H9 (cell line): ENCODE results near the gene DENND5B. TPM values are rescaled to one million over a fixed set of nuclear protein-coding genes. Genes with fewer than 3 reads are reported as not detected.

Source experiments
- DNase-seq: peaks from one replicate; pipeline ENCODE4 v3.0.0-alpha.2; 2017
- H2AFZ ChIP-seq: one replicate; pipeline ENCODE4 v1.6.1; 2013; ENCODE audit warnings: mild to moderate bottlenecking, low read length, control low read depth, moderate library complexity
- H2AK5ac ChIP-seq: 2 replicates; pipeline ENCODE4 v1.6.1; 2013; ENCODE audit warnings: low read length, control low read depth, mixed read lengths; ENCODE audit not compliant: insufficient read length
- H2BK120ac ChIP-seq: one replicate; pipeline ENCODE4 v1.6.1; 2013; ENCODE audit warnings: low read depth, mild to moderate bottlenecking, low read length, control low read depth, inconsistent platforms; ENCODE audit not compliant: poor library complexity, severe bottlenecking
- H2BK12ac ChIP-seq: 2 replicates; pipeline ENCODE4 v1.6.1; 2013; ENCODE audit warnings: low read length, control low read depth, mixed read lengths, low read depth; ENCODE audit not compliant: insufficient read length
- H2BK15ac ChIP-seq: 2 replicates; pipeline ENCODE4 v1.6.1; 2013; ENCODE audit warnings: low read depth, low read length, control low read depth
- H2BK20ac ChIP-seq: one replicate; pipeline ENCODE4 v1.6.1; 2013; ENCODE audit warnings: low read depth, mild to moderate bottlenecking, low read length, control low read depth, inconsistent platforms; ENCODE audit not compliant: poor library complexity, severe bottlenecking
- H2BK5ac ChIP-seq: 2 replicates; pipeline ENCODE4 v1.6.1; 2013; ENCODE audit warnings: low read length, control low read depth, mixed read lengths; ENCODE audit not compliant: insufficient read length
- H3K14ac ChIP-seq: 2 replicates; pipeline ENCODE4 v1.6.1; 2013; ENCODE audit warnings: low read length, control low read depth; ENCODE audit not compliant: insufficient read depth
- H3K18ac ChIP-seq: 2 replicates; pipeline ENCODE4 v1.6.1; 2013; ENCODE audit warnings: low read depth, mild to moderate bottlenecking, mixed read lengths, low read length, control low read depth; ENCODE audit not compliant: insufficient read length
- H3K23ac ChIP-seq: 2 replicates; pipeline ENCODE4 v1.6.1; 2013; ENCODE audit warnings: low read length, control low read depth, mixed read lengths, low read depth; ENCODE audit not compliant: insufficient read length
- H3K23me2 ChIP-seq: 2 replicates; pipeline ENCODE4 v1.6.1; 2013; ENCODE audit warnings: low read depth, mild to moderate bottlenecking, mixed read lengths, low read length, control low read depth; ENCODE audit not compliant: insufficient read length, poor library complexity, severe bottlenecking
- H3K27ac ChIP-seq: 2 replicates; pipeline ENCODE4 v1.5.1; 2013; ENCODE audit warnings: low read length, control low read depth, mixed read lengths, low read depth; ENCODE audit not compliant: insufficient read length
- H3K27me3 ChIP-seq: 2 replicates; pipeline ENCODE4 v1.6.1; 2013; ENCODE audit warnings: low read length, control low read depth, inconsistent platforms; ENCODE audit not compliant: insufficient read depth
- H3K4ac ChIP-seq: 2 replicates; pipeline ENCODE4 v1.6.1; 2013; ENCODE audit warnings: low read depth, mild to moderate bottlenecking, control low read depth, inconsistent platforms, low read length, moderate library complexity
- H3K4me1 ChIP-seq: 2 replicates; pipeline ENCODE4 v1.6.1; 2013; ENCODE audit warnings: low read length, control low read depth, inconsistent platforms; ENCODE audit not compliant: insufficient read depth
- H3K4me2 ChIP-seq: 2 replicates; pipeline ENCODE4 v1.6.1; 2013; ENCODE audit warnings: low read length, control low read depth, mixed read lengths; ENCODE audit not compliant: insufficient read length, insufficient read depth
- H3K56ac ChIP-seq: 2 replicates; pipeline ENCODE4 v1.6.1; 2013; ENCODE audit warnings: low read depth, mild to moderate bottlenecking, mixed read lengths, low read length, control low read depth; ENCODE audit not compliant: insufficient read length
- H3K79me1 ChIP-seq: 2 replicates; pipeline ENCODE4 v1.6.1; 2013; ENCODE audit warnings: low read depth, mild to moderate bottlenecking, moderate library complexity, low read length, control low read depth, inconsistent platforms; ENCODE audit not compliant: insufficient read depth, poor library complexity, severe bottlenecking
- H3K79me2 ChIP-seq: 2 replicates; pipeline ENCODE4 v1.6.1; 2013; ENCODE audit warnings: low read length, control low read depth, inconsistent platforms; ENCODE audit not compliant: insufficient read depth
- H3K9ac ChIP-seq: 2 replicates; pipeline ENCODE4 v1.6.1; 2013; ENCODE audit warnings: low read length, control low read depth, mixed read lengths; ENCODE audit not compliant: insufficient read length; ENCODE audit errors: extremely low read depth
- H3K9me3 ChIP-seq: one replicate; pipeline ENCODE4 v1.6.1; 2013; ENCODE audit warnings: low read depth, low read length, inconsistent platforms; ENCODE audit not compliant: control insufficient read depth
- H3T11ph ChIP-seq: one replicate; pipeline ENCODE4 v1.6.1; 2013; ENCODE audit warnings: mild to moderate bottlenecking, low read length, control low read depth, inconsistent platforms
- H4K20me1 ChIP-seq: one replicate; pipeline ENCODE4 v1.6.1; 2013; ENCODE audit not compliant: control insufficient read depth, insufficient read length, insufficient read depth
- H4K5ac ChIP-seq: 2 replicates; pipeline ENCODE4 v1.6.1; 2013; ENCODE audit warnings: low read depth, mild to moderate bottlenecking, mixed read lengths, low read length, control low read depth; ENCODE audit not compliant: insufficient read length
- H4K8ac ChIP-seq: replicated peaks from 2 replicates; pipeline ENCODE4 v1.6.1; 2013; ENCODE audit warnings: low read length, control low read depth, mixed read lengths, low read depth; ENCODE audit not compliant: insufficient read length
- H4K91ac ChIP-seq: 2 replicates; pipeline ENCODE4 v1.6.1; 2013; ENCODE audit warnings: low read depth, mild to moderate bottlenecking, moderate library complexity, mixed read lengths, low read length, control low read depth; ENCODE audit not compliant: insufficient read length
- H3K27ac Mint-ChIP-seq, 3 experiments: 2 replicates in 2 of 3; 3 replicates in 1 of 3; pipeline ENCODE4 v1.8.0; 2020 to 2021; ENCODE audit warnings: mixed read lengths in 3 of 3, mild to moderate bottlenecking in 1 of 3, moderate library complexity in 1 of 3
- H3K27me3 Mint-ChIP-seq: 2 replicates; pipeline ENCODE4 v1.8.0; 2021; ENCODE audit warnings: low read depth, mild to moderate bottlenecking, moderate library complexity, mixed read lengths
- H3K36me3 Mint-ChIP-seq, 3 experiments: 2 replicates in 2 of 3; 3 replicates in 1 of 3; pipeline ENCODE4 v1.8.0; 2020 to 2021; ENCODE audit warnings: low read depth in 3 of 3, mixed read lengths in 3 of 3; ENCODE audit not compliant: insufficient read depth in 1 of 3
- H3K4me1 Mint-ChIP-seq, 2 experiments: 2 replicates each; pipeline ENCODE4 v1.8.0; 2020; ENCODE audit warnings: mixed read lengths in 2 of 2
- H3K4me3 Mint-ChIP-seq, 2 experiments: 2 replicates in 1 of 2; 3 replicates in 1 of 2; pipeline ENCODE4 v1.8.0; 2020 to 2021; ENCODE audit warnings: mild to moderate bottlenecking in 2 of 2, mixed read lengths in 2 of 2, moderate library complexity in 1 of 2
- H3K9me3 Mint-ChIP-seq, 2 experiments: 2 replicates in 1 of 2; 3 replicates in 1 of 2; pipeline ENCODE4 v1.8.0; 2020; ENCODE audit warnings: mild to moderate bottlenecking in 2 of 2, mixed read lengths in 2 of 2, moderate library complexity in 1 of 2
- CTCF ChIP-seq: fragments of 200-600 bp; sonication (generic); conservative IDR thresholded peaks from 3 replicates; pipeline ENCODE4 v1.8.0; 2021; ENCODE audit warnings: antibody characterized with exemption, mild to moderate bottlenecking
- total RNA-seq: library from RNA; stranded (reverse); gene quantifications from 2 replicates; pipeline ENCODE4 v1.2.1, GENCODE V29; 2021

Gene DENND5B
- total RNA-seq, 1 experiment from 2014 or later, result 13.4 TPM

- Histone ChIP-seq H4K20me1 (no peaks in the 10 kb centered on the region), H3K56ac (no peak overlapping the region), H3K18ac (no peak overlapping the region), H3K23ac (no peak overlapping the region), H3K27ac (no peak overlapping the region), H2AFZ (no peak overlapping the region), H3K9ac (no peak overlapping the region), H4K5ac (no peak overlapping the region), H2AK5ac (no peak overlapping the region), H2BK20ac (no peak overlapping the region), H3K79me1 (no peaks in the 10 kb centered on the region), H3K23me2 (no peaks in the 10 kb centered on the region), H2BK120ac (no peak overlapping the region), H3K4ac (no peak overlapping the region), H3K9me3 (no peaks in the 10 kb centered on the region), H2BK12ac (no peak overlapping the region), H2BK15ac (no peak overlapping the region), H3T11ph (no peak overlapping the region), H2BK5ac (no peak overlapping the region), H3K4me1 (no peaks in the 10 kb centered on the region), H3K14ac (no peak overlapping the region), H4K8ac (no peak overlapping the region), H4K91ac (no peak overlapping the region), H3K27me3 (no peaks in the 10 kb centered on the region), H3K4me2 (no peak overlapping the region), H3K79me2 (no peaks in the 10 kb centered on the region)
- no peak for DNase-seq
- no peak overlapping the region for H3K27ac Mint-ChIP-seq
- H3K4me1 Mint-ChIP-seq, result peaks cover 44 to 54% of the 10 kb centered on the region in 2 experiments
- peaks cover 4 to 18% (median 18%) of the 10 kb centered on the region in 3 experiments for H3K36me3 Mint-ChIP-seq
- TF ChIP-seq CTCF, result no peak
- no peaks in the 10 kb centered on the region for H3K27me3 Mint-ChIP-seq
- no peaks in the 10 kb centered on the region; a peak in 1 of 5 replicates for H3K9me3 Mint-ChIP-seq
- H3K4me3 Mint-ChIP-seq, result no peak overlapping the region
These were observed 94.7 kb downstream of the DENND5B start for GRCh38 chr12:31496257-31496656.
